ENCODE measurements around the gene GHRL.

Gene GHRL

DNA sequence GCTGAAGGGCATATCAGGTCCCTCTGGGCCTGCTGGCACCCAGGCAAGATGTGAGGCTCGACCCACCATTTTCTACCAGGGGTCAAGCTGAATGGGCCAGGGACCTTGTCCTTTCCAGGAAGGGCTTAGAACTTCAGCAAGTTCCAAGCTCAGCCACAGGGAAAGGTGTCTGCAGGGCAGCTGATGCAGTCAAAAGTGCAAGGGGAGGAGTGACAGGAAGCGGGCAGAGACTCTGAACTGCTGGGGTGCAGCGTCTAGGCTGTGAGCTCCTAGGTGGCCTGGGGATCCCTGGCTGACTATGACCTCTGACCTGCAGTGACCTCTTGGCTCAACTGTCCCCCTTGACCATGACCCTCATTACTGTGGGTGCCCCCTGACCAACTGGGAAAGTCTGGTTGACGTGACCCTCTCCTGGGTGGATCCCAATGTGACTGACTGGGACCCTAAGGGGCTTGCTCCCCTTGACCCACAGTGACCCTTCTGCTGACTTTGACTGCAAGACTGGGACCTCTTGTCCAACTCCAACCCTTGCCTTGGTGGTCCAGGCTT lies 42.5 kb upstream of the GHRL start:
- Mint-ChIP-seq H3K9me3 (no peaks in the 10 kb centered on the region), H3K27ac (no peak overlapping the region), H3K4me3 (no peak overlapping the region), H3K36me3 (ENCODE audit: low read depth) (no peaks in the 10 kb centered on the region), H3K27me3 (ENCODE audit: low read depth) (peaks cover 41% of the 10 kb centered on the region), H3K4me1 (no peaks in the 10 kb centered on the region)
- TF ChIP-seq, protein P1, sequence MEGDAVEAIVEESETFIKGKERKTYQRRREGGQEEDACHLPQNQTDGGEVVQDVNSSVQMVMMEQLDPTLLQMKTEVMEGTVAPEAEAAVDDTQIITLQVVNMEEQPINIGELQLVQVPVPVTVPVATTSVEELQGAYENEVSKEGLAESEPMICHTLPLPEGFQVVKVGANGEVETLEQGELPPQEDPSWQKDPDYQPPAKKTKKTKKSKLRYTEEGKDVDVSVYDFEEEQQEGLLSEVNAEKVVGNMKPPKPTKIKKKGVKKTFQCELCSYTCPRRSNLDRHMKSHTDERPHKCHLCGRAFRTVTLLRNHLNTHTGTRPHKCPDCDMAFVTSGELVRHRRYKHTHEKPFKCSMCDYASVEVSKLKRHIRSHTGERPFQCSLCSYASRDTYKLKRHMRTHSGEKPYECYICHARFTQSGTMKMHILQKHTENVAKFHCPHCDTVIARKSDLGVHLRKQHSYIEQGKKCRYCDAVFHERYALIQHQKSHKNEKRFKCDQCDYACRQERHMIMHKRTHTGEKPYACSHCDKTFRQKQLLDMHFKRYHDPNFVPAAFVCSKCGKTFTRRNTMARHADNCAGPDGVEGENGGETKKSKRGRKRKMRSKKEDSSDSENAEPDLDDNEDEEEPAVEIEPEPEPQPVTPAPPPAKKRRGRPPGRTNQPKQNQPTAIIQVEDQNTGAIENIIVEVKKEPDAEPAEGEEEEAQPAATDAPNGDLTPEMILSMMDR (IDR thresholded peaks at IDR 0.05; ENCODE audit: unreplicated experiment in 3 of 3): no peak

DNA sequence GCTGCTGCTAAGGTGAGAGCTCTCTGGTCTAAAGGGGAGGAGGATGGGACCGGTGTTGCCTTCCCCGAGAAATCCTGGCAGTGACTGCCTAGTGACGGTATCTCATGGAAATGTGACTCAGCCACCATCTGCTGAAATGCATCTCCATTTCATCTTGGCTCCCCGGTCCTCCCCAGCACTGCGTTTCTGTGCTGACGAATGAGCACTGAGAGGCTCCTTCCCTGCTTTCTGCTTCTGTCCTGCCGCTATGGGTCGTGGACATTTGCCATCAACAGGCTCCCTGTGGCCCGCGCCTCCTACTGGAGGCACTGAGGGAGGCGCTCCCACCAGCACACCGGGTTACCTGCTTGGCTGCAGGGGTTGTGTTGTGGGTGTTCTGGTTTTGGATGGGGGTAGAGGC lies 41.7 kb upstream of the GHRL start:
- TF ChIP-seq, protein P1 (IDR thresholded peaks at IDR 0.05; ENCODE audit: unreplicated experiment in 3 of 3): no peak
- Mint-ChIP-seq H3K27ac (no peak overlapping the region), H3K4me3 (no peak overlapping the region)

GRCh38 chr3:10334042-10334441 lies 41.3 kb upstream of the GHRL start:
- Mint-ChIP-seq H3K27ac (no peak overlapping the region), H3K36me3 (ENCODE audit: low read depth) (no peaks in the 10 kb centered on the region), H3K27me3 (ENCODE audit: low read depth) (peaks cover 54% of the 10 kb centered on the region), H3K9me3 (no peaks in the 10 kb centered on the region), H3K4me1 (no peaks in the 10 kb centered on the region), H3K4me3 (no peak overlapping the region)
- TF ChIP-seq, protein P1 (IDR thresholded peaks at IDR 0.05; ENCODE audit: unreplicated experiment in 3 of 3): no peak

More for the DNA sequence above, 41.7 kb upstream of the GHRL start:
- Mint-ChIP-seq H3K27me3 (ENCODE audit: low read depth) (peaks cover 50% of the 10 kb centered on the region), H3K4me1 (no peaks in the 10 kb centered on the region), H3K9me3 (no peaks in the 10 kb centered on the region), H3K36me3 (ENCODE audit: low read depth) (no peaks in the 10 kb centered on the region)

DNA sequence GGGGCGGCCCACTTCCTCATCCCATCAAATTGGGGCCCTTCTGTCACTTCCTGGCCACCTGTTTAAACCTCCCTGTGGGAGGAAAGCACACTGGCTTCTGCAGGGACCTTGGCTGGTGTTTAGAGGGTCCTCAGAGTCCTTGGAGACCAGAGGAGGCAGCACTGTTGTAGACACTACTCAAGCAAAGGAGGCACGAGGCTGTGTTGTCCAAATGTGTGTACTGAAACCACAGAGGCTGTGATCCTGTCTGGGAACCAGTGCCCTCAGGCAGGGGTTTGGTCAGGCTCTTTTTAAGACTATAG lies 40.6 kb upstream of the GHRL start:
- Mint-ChIP-seq H3K36me3 (ENCODE audit: low read depth) (no peaks in the 10 kb centered on the region), H3K9me3 (no peaks in the 10 kb centered on the region), H3K4me1 (no peaks in the 10 kb centered on the region), H3K4me3 (no peak overlapping the region), H3K27ac (no peak overlapping the region), H3K27me3 (ENCODE audit: low read depth) (peaks cover 61% of the 10 kb centered on the region)
- TF ChIP-seq, protein P1 (IDR thresholded peaks at IDR 0.05; ENCODE audit: unreplicated experiment in 3 of 3): no peak

DNA sequence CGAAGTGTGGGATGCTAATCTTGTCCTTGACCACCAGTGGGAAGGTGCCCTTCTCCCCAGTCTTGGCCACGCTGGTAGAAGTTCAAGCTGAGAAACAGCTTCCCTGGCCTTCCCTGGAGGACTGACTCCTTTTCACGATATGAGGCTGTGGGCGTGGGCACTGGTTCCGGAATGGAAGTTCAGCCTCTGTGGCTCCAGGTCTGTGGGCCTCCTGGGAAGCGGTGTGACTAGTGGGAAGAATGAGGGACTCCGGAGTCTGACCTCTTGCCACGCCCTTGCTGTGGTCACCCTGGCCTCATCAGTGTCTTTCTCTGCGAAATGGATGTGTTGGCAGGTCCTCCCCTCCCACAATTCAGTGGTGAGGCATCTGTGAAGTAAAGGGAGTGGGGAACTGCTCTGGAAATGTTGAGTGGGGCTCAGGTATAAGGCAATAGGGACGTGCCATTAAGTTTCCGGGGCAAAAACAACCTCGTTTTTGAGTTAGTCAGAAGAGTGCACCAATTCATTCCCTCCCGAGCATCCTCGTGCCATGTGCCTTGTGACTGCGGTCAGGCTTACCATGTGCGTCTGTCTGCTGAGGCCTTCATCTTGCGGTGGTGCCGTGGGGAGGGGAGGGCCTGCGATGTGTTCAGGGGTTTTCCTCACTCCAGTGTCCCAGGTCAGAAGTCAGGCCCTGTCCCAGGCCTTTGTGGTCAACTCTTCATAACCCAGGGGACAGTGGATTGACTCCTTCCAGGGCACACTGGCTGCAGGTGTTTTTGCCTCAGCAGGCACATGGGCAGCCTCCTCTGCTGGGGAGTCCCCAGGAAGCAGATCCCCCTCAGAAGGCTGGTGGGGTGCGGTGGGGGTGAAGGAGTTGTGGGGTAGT lies 40.0 kb upstream of the GHRL start:
- TF ChIP-seq, protein P1 (IDR thresholded peaks at IDR 0.05; ENCODE audit: unreplicated experiment in 3 of 3): no peak
- no peak overlapping the region for H3K4me3 Mint-ChIP-seq
- no peaks in the 10 kb centered on the region for H3K36me3 Mint-ChIP-seq (ENCODE audit: low read depth)
- no peaks in the 10 kb centered on the region for H3K9me3 Mint-ChIP-seq
- H3K27me3 Mint-ChIP-seq (ENCODE audit: low read depth): peaks cover 64% of the 10 kb centered on the region
- no peak overlapping the region for H3K27ac Mint-ChIP-seq
- no peaks in the 10 kb centered on the region for H3K4me1 Mint-ChIP-seq

DNA sequence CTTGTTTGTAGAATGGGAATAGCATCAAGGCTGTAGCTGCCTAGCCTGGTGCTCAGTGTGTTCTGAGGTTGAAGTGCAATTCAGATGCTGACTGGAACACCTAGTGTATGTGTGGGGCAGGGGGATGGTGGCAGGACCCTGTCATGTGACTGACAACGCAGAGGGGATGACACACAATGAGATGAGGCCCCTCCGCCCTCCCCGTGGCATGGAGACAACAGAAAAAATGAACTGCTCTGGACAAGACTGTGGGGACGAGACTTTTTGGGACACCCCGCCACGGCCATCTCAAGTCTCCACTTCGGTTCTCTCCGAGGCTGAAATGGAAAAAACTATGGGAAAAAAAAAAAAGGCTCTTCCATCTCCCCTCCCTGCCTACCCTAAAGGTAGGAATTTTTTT lies 38.6 kb upstream of the GHRL start:
- no peaks in the 10 kb centered on the region for H3K36me3 Mint-ChIP-seq (ENCODE audit: low read depth)
- no peak overlapping the region for H3K4me3 Mint-ChIP-seq
- H3K4me1 Mint-ChIP-seq: no peaks in the 10 kb centered on the region
- no peaks in the 10 kb centered on the region for H3K9me3 Mint-ChIP-seq
- no peak overlapping the region for H3K27ac Mint-ChIP-seq
- peaks cover 78% of the 10 kb centered on the region for H3K27me3 Mint-ChIP-seq (ENCODE audit: low read depth)
- TF ChIP-seq, protein P1 (IDR thresholded peaks at IDR 0.05; ENCODE audit: unreplicated experiment in 3 of 3): no peak

All from nephron (organoid).